NCI-H1048 (cell line): ENCODE results near the gene GMNN.

Experiments
- DNase-seq: peaks from one replicate; lab custom pipeline; 2025; lab: John Stamatoyannopoulos, UW

The GMNN gene

GRCh38 chr6:24807584-24807983 is 32.8 kb downstream of the GMNN start:
- no peak for DNase-seq

GRCh38 chr6:24809728-24810127 is 35.0 kb downstream of the GMNN start:
- no peak for DNase-seq

GRCh38 chr6:24818346-24818745 is 43.6 kb downstream of the GMNN start:
- no peak for DNase-seq

- no peak for DNase-seq
These were observed 47.2 kb downstream of the GMNN start for GRCh38 chr6:24821860-24822444.

GRCh38 chr6:24822696-24823095 is 48.0 kb downstream of the GMNN start:
- DNase-seq = no peak

- no peak for DNase-seq
These were observed 48.4 kb downstream of the GMNN start for GRCh38 chr6:24823185-24823584.

GRCh38 chr6:24824142-24824938 is 49.6 kb downstream of the GMNN start:
- no peak for DNase-seq

- no peak for DNase-seq
These were observed 50.4 kb downstream of the GMNN start for GRCh38 chr6:24825130-24825630.

GRCh38 chr6:24827162-24827561 is 52.4 kb downstream of the GMNN start:
- no peak for DNase-seq

- no peak for DNase-seq
These were observed 53.2 kb downstream of the GMNN start for GRCh38 chr6:24827970-24828369.

GRCh38 chr6:24829657-24830056 is 54.9 kb downstream of the GMNN start:
- DNase-seq = no peak

GRCh38 chr6:24831771-24832716 is 57.3 kb downstream of the GMNN start:
- no peak for DNase-seq

GRCh38 chr6:24832794-24833193 is 58.1 kb downstream of the GMNN start:
- no peak for DNase-seq

- DNase-seq = no peak
These were observed 59.1 kb downstream of the GMNN start for GRCh38 chr6:24833711-24834386.
